HG02870 (cell line): ENCODE data around the gene APC2.
"Not testable (repeated sequence)": the region's sequence is repeated elsewhere in the genome, so short reads cannot be mapped to it uniquely, and the experiment has no call there.

Source experiments
- ATAC-seq: cut with Tn5 transposase; IDR thresholded peaks from one replicate; pipeline ENCODE4 v1.9.1; 2021; ENCODE audit warnings: mild to moderate bottlenecking, moderate library complexity; ENCODE audit not compliant: unreplicated experiment

Gene APC2

GRCh38 chr19:1427221-1427920 is 22.6 kb upstream of the APC2 start:
- ATAC-seq, result no peak

GRCh38 chr19:1428738-1429391 is 21.1 kb upstream of the APC2 start:
- ATAC-seq, result no peak

- ATAC-seq, result no peak
These were observed 20.2 kb upstream of the APC2 start for GRCh38 chr19:1429750-1430149.

GRCh38 chr19:1430246-1430645 is 19.7 kb upstream of the APC2 start:
- no peak for ATAC-seq

GRCh38 chr19:1431759-1432506 is 18.0 kb upstream of the APC2 start:
- ATAC-seq, result no peak

- no peak for ATAC-seq
These were observed 17.4 kb upstream of the APC2 start for GRCh38 chr19:1432507-1432887.

GRCh38 chr19:1433119-1434039 is 16.5 kb upstream of the APC2 start:
- no peak for ATAC-seq

- no peak for ATAC-seq
These were observed 15.9 kb upstream of the APC2 start for GRCh38 chr19:1434040-1434366.

GRCh38 chr19:1434577-1435060 is 15.3 kb upstream of the APC2 start:
- no peak for ATAC-seq

GRCh38 chr19:1435378-1435989 is 14.4 kb upstream of the APC2 start:
- ATAC-seq, result no peak

- no peak for ATAC-seq
These were observed 12.3 kb upstream of the APC2 start for GRCh38 chr19:1437609-1438008.

- peak; percentile 75 for ATAC-seq
These were observed 11.6 kb upstream of the APC2 start, which contains the start of gene RPS15 for GRCh38 chr19:1438035-1438932. RPS15 (plus strand) TSS chr19:1438396; CDS start chr19:1438426, 30 bp downstream.

- ATAC-seq, result no peak
These were observed 11.0 kb upstream of the APC2 start for GRCh38 chr19:1438933-1439354.

GRCh38 chr19:1439525-1440417 is 10.2 kb upstream of the APC2 start:
- not testable (repeated sequence) for ATAC-seq

GRCh38 chr19:1440418-1440801 is 9.5 kb upstream of the APC2 start:
- no peak for ATAC-seq

GRCh38 chr19:1441022-1441426 is 8.9 kb upstream of the APC2 start:
- ATAC-seq, result no peak

- no peak for ATAC-seq
These were observed 8.1 kb upstream of the APC2 start for GRCh38 chr19:1441677-1442438.
